K562 (cell line): ENCODE data around the gene ATG14. TPM values are rescaled to one million over a fixed set of nuclear protein-coding genes. Genes with fewer than 3 reads are reported as not detected.

Experiments
- ATAC-seq: fragments of 200-7000 bp; cut with Tn5 transposase; 3 replicates; pipeline ENCODE4 v1.9.1; 2020; ENCODE audit warnings: moderate library complexity
- BruUV-seq: library from RNA; stranded (reverse); fragments of 400-500 nt; replicated peaks from 2 replicates; lab custom pipeline; 2021; lab: Mats Ljungman, UMichigan
- CTCF ChIA-PET: fragments of 300-600 bp; formaldehyde crosslinking; extraction: SDS; loops from one replicate; lab custom pipeline; 2021; ENCODE audit warnings: low intra/inter-chr PET ratio; lab: Yijun Ruan, JAX
- POLR2A ChIA-PET: fragments of 300-600, 350-650 bp; sonication (Branson Sonifier 250); formaldehyde crosslinking; extraction: SDS; loops from one replicate; lab custom pipeline; 2021; ENCODE audit warnings: antibody characterized with exemption, inconsistent platforms; lab: Yijun Ruan, JAX
- DNase-seq, 4 experiments: peaks; one replicate each; pipeline versions ENCODE4 v3.0.0 to v3.0.0-alpha.2; 2011 to 2018; ENCODE audit warnings: low spot score in 3 of 4, mixed read lengths in 3 of 4; ENCODE audit errors: extremely low read depth in 1 of 4
- FAIRE-seq: peaks from 2 replicates; lab custom pipeline; 2011; peaks lifted over from hg19 to GRCh38; lab: Jason Lieb, UNC
- H2AFZ ChIP-seq: 2 replicates; pipeline ENCODE4 v1.6.0; 2011; ENCODE audit warnings: low read depth, low read length, control low read depth, inconsistent platforms
- H3K27ac ChIP-seq: fragments of 200-600 bp; 3 replicates; pipeline ENCODE4 v1.8.0; 2011; ENCODE audit warnings: low read depth, mild to moderate bottlenecking, control low read depth, inconsistent platforms, low read length, moderate library complexity, mixed read lengths; ENCODE audit errors: extremely low read depth
- H3K27me3 ChIP-seq, 2 experiments: fragments of 300-600 bp in 1 of 2; 2 replicates in 1 of 2; 3 replicates in 1 of 2; pipeline versions ENCODE4 v1.6.0 to v1.8.0; 2011; ENCODE audit warnings: inconsistent platforms in 2 of 2, low read length in 2 of 2, mild to moderate bottlenecking in 1 of 2, mixed read lengths in 1 of 2, moderate library complexity in 1 of 2; ENCODE audit not compliant: control insufficient read depth in 2 of 2, insufficient read depth in 2 of 2
- H3K36me3 ChIP-seq: fragments of 300-600 bp; 3 replicates; pipeline ENCODE4 v1.8.0; 2011; ENCODE audit warnings: mild to moderate bottlenecking, low read length, inconsistent platforms; ENCODE audit not compliant: control insufficient read depth, insufficient read depth
- H3K4me1 ChIP-seq, 2 experiments: fragments of 200-600 bp in 1 of 2; replicated peaks in 1 of 2; 2 replicates in 1 of 2; 3 replicates in 1 of 2; pipeline versions ENCODE4 v1.5.1 to v1.8.0; 2011; ENCODE audit warnings: inconsistent platforms in 2 of 2, low read length in 2 of 2, mild to moderate bottlenecking in 1 of 2, mixed read lengths in 1 of 2, moderate library complexity in 1 of 2; ENCODE audit not compliant: control insufficient read depth in 2 of 2, insufficient read depth in 2 of 2
- H3K4me2 ChIP-seq: 2 replicates; pipeline ENCODE4 v1.6.1; 2011; ENCODE audit warnings: low read length, control low read depth, inconsistent platforms, mixed read lengths; ENCODE audit not compliant: insufficient read depth
- H3K4me3 ChIP-seq: fragments of 200-600 bp; sonication (generic), shearing (Covaris generic); 2 replicates; pipeline ENCODE4 v1.5.1; 2016; ENCODE audit warnings: control low read depth, inconsistent platforms
- H3K79me2 ChIP-seq: fragments of 200-600 bp; 3 replicates; pipeline ENCODE4 v1.8.0; 2011; ENCODE audit warnings: low read length, inconsistent platforms; ENCODE audit not compliant: control insufficient read depth, insufficient read depth
- H3K9ac ChIP-seq, 2 experiments: 2 replicates each; pipeline versions ENCODE4 v1.6.0 to v1.6.1; 2011; ENCODE audit warnings: low read depth in 2 of 2, low read length in 2 of 2, control low read depth in 1 of 2, inconsistent platforms in 1 of 2, mild to moderate bottlenecking in 1 of 2, mixed read lengths in 1 of 2; ENCODE audit not compliant: insufficient read depth in 1 of 2
- H3K9me1 ChIP-seq: one replicate; pipeline ENCODE4 v1.6.0; 2011; ENCODE audit warnings: inconsistent platforms, mild to moderate bottlenecking, low read length, moderate library complexity; ENCODE audit not compliant: control insufficient read depth, insufficient read depth
- H3K9me3 ChIP-seq: replicated peaks from 2 replicates; pipeline ENCODE4 v1.5.1; 2011; ENCODE audit warnings: low read depth, low read length, inconsistent platforms; ENCODE audit not compliant: control insufficient read depth, insufficient read depth
- H4K20me1 ChIP-seq: replicated peaks from 2 replicates; pipeline ENCODE4 v1.6.1; 2011; ENCODE audit warnings: low read length, inconsistent platforms, mixed read lengths; ENCODE audit not compliant: control insufficient read depth, insufficient read depth
- MAFG ChIP-seq: fragments of 450-650 bp; conservative IDR thresholded peaks from 2 replicates; pipeline ENCODE4 v1.6.1; 2016; ENCODE audit warnings: missing genetic modification characterization, missing compliant biosample characterization
- OTX1 ChIP-seq: fragments of 450-650 bp; formaldehyde crosslinking; IDR thresholded peaks from 2 replicates; pipeline ENCODE4 v1.4.0; 2022; ENCODE audit warnings: mild to moderate bottlenecking
- WGBS: fragments of 100-300 bp; shearing (Covaris generic); methylation state at CpG from one replicate; pipeline ENCODE4 v1.1.6; 2016; ENCODE audit warnings: low coverage, mixed read lengths; ENCODE audit not compliant: insufficient coverage; ENCODE audit errors: missing lambda C conversion rate; 5-methylcytosine and 5-hydroxymethylcytosine counted together
- in situ Hi-C: fragments of 300-500 bp; cut with MboI; formaldehyde crosslinking; loops from 4 replicates; pipeline ENCODE4 v1.15.0; 2018; ENCODE audit warnings: inconsistent platforms, mixed read lengths
- intact Hi-C: fragments of 100-400 bp; cut with micrococcal nuclease; formaldehyde crosslinking; loops from 2 replicates; pipeline ENCODE4 v1.14.2; 2022
- polyA plus RNA-seq, 8 experiments: library from polyadenylated mRNA; depleted of rRNA in 4 of 8; stranded (reverse) in 5 of 8; unstranded in 3 of 8; fragments of >200 nt; fragmentation: Nextera tagmentation in 2 of 8; fragmentation: Illumina TruSeq in 1 of 8; extraction: Ambion mirVana in 2 of 8; extraction: Trizol in 1 of 8; gene quantifications; 2 replicates each; pipeline versions ENCODE4 v1.2.1 to v1.2.3, GENCODE V29; 2011 to 2014; ENCODE audit warnings: inconsistent platforms in 1 of 8, missing spikeins in 1 of 8
- total RNA-seq, 7 experiments: library from RNA; depleted of rRNA in 6 of 7; stranded (reverse); fragments of >200 nt in 6 of 7; fragmentation: Illumina TruSeq in 2 of 7; extraction: Trizol in 2 of 7; gene quantifications; 2 replicates each; pipeline versions ENCODE4 v1.2.1 to v1.2.3, GENCODE V29; 2011 to 2021; ENCODE audit warnings: low replicate concordance in 1 of 7
- TF ChIP-seq, protein P1 (sequence below): fragments of 450-650 bp; IDR thresholded peaks from 2 replicates; pipeline ENCODE4 v1.7.1; 2018; ENCODE audit warnings: mild to moderate bottlenecking, low read depth; ENCODE audit not compliant: partially characterized antibody
- TF ChIP-seq, protein P2 (sequence below): fragments of 450-650 bp; IDR thresholded peaks from 2 replicates; pipeline ENCODE4 v1.6.1; 2016; ENCODE audit warnings: low read depth
- TF ChIP-seq, protein P3 (sequence below): fragments of 250-450 bp; sonication (Bioruptor Pico); IDR thresholded peaks from 2 replicates; pipeline ENCODE4 v1.6.1; 2021; ENCODE audit warnings: mild to moderate bottlenecking
- TF ChIP-seq, protein P4 (sequence below), 2 experiments: IDR thresholded peaks in 1 of 2; conservative IDR thresholded peaks in 1 of 2; 2 replicates each; pipeline ENCODE4 v1.6.1; 2016; ENCODE audit warnings: low read depth in 2 of 2, mild to moderate bottlenecking in 1 of 2, missing compliant biosample characterization in 1 of 2, missing genetic modification characterization in 1 of 2, moderate library complexity in 1 of 2

Gene ATG14
- total and polyA plus RNA-seq, 9 of the 15 experiments (the other 6 are each of a cell fraction or from before 2014, with no cell fraction given) = 0.55 to 4.2 (median 3.5) TPM

DNA sequence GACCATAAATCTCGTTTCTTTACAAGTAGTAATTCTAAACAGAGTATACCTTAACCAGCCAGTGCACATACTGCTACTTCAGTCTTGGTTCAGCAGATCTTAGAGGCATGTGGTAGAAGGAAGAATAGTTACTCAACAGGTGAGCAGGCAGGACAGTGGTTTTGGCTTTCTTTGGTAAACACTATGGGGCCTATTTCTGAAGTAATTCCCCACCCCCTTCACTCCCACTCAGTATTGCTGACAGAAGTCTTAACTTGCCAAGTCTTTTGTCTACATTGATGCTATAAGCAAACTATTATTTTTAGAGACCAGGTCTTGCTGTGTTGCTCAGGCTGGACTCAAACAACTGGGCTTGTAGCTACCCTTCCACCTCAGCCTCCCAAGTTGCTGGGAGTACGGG is 71.9 kb downstream of the ATG14 start:
- Histone ChIP-seq H3K27me3 (no peaks in the 10 kb centered on the region), H3K79me2 (peaks cover 36% of the 10 kb centered on the region), H3K9me3 (no peaks in the 10 kb centered on the region), H3K27ac (no peak overlapping the region), H3K36me3 (no peaks in the 10 kb centered on the region), H3K9me1 (no peaks in the 10 kb centered on the region), H2AFZ (no peak overlapping the region), H3K4me2 (no peak overlapping the region), H3K4me3 (no peak overlapping the region), H3K9ac (no peak overlapping the region), H4K20me1 (0 out of 2 replicates have a peak, but pooled peaks cover 8% of the 10 kb centered on the region), H3K4me1 (peaks cover 0 to 4% of the 10 kb centered on the region in 2 experiments; a peak in 3 of 5 replicates)
- ATAC-seq (no peak; the same call in 2 of the 3 replicates), FAIRE-seq (no peak), DNase-seq (no peak)
- 77% methylated on average over 2 of the region's 2 CpGs for WGBS
- POLR2A ChIA-PET = no interaction called here
- in situ Hi-C loops = no loop called here
- CTCF ChIA-PET = no interaction called here
- no TSS peak for BruUV-seq
- intact Hi-C loops = no loop called here
- TF ChIP-seq, protein P1, sequence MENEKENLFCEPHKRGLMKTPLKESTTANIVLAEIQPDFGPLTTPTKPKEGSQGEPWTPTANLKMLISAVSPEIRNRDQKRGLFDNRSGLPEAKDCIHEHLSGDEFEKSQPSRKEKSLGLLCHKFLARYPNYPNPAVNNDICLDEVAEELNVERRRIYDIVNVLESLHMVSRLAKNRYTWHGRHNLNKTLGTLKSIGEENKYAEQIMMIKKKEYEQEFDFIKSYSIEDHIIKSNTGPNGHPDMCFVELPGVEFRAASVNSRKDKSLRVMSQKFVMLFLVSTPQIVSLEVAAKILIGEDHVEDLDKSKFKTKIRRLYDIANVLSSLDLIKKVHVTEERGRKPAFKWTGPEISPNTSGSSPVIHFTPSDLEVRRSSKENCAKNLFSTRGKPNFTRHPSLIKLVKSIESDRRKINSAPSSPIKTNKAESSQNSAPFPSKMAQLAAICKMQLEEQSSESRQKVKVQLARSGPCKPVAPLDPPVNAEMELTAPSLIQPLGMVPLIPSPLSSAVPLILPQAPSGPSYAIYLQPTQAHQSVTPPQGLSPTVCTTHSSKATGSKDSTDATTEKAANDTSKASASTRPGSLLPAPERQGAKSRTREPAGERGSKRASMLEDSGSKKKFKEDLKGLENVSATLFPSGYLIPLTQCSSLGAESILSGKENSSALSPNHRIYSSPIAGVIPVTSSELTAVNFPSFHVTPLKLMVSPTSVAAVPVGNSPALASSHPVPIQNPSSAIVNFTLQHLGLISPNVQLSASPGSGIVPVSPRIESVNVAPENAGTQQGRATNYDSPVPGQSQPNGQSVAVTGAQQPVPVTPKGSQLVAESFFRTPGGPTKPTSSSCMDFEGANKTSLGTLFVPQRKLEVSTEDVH = no peak
- TF ChIP-seq, protein P2, sequence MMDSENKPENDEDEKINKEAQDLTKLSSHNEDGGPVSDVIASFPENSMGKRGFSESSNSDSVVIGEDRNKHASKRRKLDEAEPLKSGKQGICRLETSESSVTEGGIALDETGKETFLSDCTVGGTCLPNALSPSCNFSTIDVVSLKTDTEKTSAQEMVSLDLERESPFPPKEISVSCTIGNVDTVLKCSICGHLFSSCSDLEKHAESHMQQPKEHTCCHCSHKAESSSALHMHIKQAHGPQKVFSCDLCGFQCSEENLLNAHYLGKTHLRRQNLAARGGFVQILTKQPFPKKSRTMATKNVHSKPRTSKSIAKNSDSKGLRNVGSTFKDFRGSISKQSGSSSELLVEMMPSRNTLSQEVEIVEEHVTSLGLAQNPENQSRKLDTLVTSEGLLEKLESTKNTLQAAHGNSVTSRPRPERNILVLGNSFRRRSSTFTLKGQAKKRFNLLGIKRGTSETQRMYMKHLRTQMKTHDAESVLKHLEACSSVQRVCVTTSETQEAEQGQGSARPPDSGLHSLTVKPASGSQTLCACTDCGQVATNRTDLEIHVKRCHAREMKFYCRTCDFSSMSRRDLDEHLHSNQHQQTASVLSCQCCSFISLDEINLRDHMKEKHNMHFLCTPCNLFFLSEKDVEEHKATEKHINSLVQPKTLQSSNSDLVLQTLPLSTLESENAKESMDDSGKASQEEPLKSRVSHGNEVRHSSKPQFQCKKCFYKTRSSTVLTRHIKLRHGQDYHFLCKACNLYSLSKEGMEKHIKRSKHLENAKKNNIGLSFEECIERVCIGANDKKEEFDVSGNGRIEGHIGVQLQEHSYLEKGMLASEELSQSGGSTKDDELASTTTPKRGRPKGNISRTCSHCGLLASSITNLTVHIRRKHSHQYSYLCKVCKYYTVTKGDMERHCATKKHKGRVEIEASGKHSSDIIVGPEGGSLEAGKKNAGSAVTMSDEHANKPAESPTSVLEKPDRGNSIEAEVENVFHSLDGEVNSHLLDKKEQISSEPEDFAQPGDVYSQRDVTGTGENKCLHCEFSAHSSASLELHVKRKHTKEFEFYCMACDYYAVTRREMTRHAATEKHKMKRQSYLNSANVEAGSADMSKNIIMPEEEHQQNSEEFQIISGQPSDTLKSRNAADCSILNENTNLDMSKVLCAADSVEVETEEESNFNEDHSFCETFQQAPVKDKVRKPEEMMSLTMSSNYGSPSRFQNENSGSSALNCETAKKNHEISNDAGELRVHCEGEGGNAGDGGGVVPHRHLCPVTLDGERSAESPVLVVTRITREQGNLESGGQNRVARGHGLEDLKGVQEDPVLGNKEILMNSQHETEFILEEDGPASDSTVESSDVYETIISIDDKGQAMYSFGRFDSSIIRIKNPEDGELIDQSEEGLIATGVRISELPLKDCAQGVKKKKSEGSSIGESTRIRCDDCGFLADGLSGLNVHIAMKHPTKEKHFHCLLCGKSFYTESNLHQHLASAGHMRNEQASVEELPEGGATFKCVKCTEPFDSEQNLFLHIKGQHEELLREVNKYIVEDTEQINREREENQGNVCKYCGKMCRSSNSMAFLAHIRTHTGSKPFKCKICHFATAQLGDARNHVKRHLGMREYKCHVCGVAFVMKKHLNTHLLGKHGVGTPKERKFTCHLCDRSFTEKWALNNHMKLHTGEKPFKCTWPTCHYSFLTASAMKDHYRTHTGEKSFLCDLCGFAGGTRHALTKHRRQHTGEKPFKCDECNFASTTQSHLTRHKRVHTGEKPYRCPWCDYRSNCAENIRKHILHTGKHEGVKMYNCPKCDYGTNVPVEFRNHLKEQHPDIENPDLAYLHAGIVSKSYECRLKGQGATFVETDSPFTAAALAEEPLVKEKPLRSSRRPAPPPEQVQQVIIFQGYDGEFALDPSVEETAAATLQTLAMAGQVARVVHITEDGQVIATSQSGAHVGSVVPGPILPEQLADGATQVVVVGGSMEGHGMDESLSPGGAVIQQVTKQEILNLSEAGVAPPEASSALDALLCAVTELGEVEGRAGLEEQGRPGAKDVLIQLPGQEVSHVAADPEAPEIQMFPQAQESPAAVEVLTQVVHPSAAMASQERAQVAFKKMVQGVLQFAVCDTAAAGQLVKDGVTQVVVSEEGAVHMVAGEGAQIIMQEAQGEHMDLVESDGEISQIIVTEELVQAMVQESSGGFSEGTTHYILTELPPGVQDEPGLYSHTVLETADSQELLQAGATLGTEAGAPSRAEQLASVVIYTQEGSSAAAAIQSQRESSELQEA = no peak
- TF ChIP-seq OTX1 (CRISPR knock-in tag) = no peak
- TF ChIP-seq MAFG (tag) = no peak
- TF ChIP-seq, protein P3, sequence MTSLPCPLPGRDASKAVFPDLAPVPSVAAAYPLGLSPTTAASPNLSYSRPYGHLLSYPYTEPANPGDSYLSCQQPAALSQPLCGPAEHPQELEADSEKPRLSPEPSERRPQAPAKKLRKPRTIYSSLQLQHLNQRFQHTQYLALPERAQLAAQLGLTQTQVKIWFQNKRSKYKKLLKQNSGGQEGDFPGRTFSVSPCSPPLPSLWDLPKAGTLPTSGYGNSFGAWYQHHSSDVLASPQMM (CRISPR knock-in tag) = no peak
- TF ChIP-seq, protein P4, sequence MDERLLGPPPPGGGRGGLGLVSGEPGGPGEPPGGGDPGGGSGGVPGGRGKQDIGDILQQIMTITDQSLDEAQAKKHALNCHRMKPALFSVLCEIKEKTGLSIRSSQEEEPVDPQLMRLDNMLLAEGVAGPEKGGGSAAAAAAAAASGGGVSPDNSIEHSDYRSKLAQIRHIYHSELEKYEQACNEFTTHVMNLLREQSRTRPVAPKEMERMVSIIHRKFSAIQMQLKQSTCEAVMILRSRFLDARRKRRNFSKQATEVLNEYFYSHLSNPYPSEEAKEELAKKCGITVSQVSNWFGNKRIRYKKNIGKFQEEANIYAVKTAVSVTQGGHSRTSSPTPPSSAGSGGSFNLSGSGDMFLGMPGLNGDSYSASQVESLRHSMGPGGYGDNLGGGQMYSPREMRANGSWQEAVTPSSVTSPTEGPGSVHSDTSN (CRISPR knock-in tag; IDR thresholded peaks at IDR 0.05; ENCODE audit: low read depth) = no peak
- TF ChIP-seq, protein P4 (tag; conservative IDR thresholded peaks at IDR 0.05; ENCODE audit: low read depth) = no peak
